Measurements from ENCODE around the gene SMIM11.

GRCh38 chr21:34336245-34336644, 39.1 kb upstream of the SMIM11 start:
- TF ChIP-seq CTCF (IDR thresholded peaks at IDR 0.05; ENCODE audit: low read length): no peak
- TF ChIP-seq EZH2 (optimal IDR thresholded peaks at IDR 0.05; ENCODE audit: low read depth, low read length): no peak
- TF ChIP-seq EZH2phosphoT487 (IDR thresholded peaks at IDR 0.05; ENCODE audit: low read length): no peak
